Eye (tissue), 1 donor: Measurements from ENCODE around the gene EVA1C.
"Not testable (repeated sequence)": the region's sequence is repeated elsewhere in the genome, so short reads cannot be mapped to it uniquely, and the experiment has no call there.

Experiments
- DNase-seq: peaks from one replicate; pipeline ENCODE4 v3.0.0-alpha.2; 2015

The EVA1C gene

DNA sequence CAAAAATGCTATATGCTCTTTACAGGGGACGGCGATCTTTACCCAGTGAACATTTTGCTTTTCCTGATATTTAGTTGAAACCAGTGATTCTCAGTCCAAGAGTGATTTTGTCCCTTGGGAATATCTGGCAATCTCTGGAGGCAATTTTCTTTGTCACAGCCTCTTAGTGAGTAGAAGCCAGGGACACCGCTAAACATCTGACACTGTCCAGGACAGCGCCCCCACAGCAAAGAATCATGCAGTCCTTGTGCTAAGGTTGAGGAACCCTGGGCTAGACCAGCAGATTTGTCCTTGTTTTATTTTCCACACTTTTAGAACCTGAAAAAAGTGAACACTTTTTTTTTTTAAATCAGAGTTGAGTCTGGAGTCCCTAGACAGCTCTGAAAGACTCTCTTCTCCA is 13.1 kb downstream of the EVA1C start:
- no peak for DNase-seq

DNA sequence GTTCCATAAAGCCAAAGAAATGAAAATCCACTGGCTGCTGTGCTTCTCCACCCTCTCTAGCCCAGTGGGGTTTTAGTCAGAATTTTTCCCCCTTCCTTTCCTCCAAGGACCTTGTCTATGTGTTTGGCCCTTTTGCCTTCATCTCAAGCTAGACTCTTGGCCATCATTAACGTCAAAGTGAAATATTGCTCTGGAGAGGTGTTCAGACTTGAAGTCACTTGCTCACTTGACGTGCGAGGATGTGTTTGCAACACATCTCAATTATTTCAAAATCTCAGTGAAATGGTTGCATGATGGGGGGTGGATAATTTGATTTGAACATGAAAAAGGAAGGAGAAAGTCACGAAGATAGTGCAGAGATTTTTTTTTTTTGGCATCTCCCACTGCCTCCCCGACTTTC is 13.6 kb downstream of the EVA1C start:
- DNase-seq = no peak

DNA sequence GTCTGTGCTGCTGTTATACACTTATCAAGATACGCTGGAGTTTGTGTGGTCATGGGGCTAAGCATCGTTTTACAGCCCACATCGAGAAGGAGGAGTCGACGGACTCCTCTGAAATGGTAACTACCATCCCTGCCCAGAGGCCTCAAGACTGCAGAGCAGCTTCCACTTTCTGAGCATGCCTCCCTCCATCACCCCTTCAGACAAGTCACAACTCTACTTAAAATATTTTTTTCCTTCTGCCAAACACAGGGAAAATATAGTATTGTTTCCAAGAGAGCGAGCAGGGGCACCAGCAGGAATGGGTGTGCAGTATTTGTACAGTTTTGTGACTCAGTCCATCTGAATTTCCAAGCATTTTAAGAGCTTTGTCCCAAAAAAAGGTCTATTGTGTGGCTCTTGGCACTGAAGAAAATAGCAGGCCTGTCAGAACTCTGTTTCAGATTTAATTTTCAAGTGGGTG is 14.1 kb downstream of the EVA1C start:
- DNase-seq = no peak

DNA sequence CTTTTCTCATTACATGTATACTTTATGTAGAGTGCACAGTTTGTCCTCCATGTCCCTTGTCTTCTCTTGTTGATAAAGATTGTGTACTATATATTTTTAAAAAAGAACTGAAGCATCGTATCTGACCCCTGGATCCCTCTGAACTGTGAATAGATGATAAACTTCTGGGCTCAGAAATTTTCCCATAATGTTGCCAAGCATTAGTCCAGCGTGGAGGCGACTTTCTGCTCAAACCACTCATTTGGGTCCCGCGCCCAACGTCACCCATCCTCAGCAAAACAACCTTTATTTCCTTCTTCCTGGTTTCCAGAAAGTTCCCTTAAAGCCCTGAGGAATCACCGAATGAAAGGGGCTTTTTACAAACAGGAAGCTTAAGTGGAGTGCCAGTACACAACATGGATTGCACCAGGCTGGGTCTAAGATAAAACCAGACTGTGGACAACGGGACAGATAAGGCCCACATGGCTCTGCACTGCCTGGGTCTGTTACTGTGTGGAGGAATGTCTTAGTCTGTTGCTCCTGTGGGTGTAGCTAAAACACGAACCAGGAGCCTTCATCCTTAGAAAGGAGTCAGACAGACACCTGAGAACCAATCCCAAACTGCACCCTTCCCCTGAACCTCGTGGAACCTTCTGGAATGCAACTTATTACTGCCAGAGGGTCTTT is 15.6 kb downstream of the EVA1C start:
- no peak for DNase-seq

DNA sequence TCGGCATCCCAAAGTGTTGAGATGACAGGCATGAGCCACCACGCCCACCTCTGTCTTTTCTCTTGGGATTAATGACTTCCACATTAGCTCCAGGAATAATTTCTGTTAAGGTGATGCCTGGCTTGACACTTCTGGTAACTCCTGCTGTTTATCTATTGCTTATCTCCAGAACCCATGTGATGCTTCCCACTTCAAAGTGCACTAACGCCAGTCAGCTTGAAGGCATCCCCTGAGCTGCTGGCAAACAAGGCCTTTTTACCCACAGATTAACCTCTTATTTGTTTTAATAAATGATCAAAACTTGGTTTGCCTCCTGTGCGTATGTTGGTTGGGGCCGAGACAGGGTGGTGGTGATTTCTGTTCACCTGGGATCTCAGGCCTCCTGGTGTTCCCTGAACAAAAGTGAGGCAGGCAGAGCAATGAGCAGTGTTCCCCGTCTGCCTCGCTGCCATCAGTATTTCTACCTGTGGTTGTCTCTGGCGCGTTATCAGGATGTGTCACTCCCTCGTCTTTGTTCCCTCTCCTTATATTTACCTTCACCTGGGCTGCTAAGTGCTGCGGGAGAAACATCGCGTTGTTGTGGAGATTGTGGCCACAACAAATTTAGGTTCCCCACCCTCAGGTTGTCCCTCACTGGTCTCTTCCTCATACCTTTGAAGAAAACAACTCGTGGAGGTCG is 20.6 kb downstream of the EVA1C start:
- not testable (repeated sequence) for DNase-seq

DNA sequence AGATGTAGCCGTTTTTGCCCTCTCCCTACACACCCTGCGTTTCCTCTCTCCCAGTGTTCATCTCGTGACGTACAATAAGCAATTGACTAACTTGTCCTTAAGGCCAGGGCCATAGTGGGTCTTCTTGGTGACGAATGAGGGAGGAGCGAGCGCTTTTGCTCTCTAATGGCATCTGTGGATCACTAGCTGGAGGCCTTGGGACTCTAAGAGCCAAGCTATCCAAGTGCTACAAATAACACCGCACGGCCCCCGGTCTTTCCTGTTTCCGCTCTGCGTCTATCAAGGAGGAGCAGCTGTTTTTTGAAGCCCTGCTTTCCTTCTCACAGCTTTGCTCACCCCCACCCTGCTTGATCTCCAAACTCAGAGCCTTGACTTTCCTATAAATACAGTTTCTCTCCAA is 25.2 kb downstream of the EVA1C start:
- DNase-seq = no peak

DNA sequence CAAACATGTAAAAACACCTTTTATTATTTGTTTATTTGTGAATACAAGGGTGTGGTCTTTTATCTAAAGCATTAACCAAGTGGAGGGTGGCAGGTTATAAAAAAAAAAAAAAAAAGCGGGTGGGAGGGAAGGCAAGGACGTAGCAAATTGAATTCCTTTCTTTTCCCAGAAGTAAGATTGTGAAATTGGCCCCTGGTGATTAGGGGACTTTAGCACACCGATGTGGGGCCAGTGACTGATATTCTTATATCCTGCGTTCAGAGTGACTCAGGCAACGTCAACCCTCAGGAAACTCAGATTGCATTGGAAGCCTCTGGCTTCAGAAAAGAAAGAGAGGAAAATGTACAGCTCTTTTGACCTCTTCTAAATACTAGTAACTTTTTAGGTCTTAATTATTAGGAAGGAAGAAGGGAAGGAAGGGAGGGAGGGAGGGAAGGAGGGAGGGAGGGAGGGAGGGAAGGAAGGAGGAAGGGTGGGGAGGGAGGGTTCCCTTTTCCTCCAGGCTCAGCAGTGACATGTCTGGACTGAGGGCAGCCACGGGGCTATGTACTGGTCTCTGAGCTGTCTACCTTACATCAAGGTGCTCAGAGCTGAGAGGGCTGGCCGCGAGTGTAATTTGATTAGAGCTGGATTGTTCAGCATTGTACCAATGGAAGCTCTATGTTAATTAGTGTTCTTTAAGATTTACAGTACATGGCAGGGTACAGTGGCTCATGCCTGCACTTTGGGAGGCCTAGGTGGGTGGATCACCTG is 30.2 kb downstream of the EVA1C start:
- no peak for DNase-seq

DNA sequence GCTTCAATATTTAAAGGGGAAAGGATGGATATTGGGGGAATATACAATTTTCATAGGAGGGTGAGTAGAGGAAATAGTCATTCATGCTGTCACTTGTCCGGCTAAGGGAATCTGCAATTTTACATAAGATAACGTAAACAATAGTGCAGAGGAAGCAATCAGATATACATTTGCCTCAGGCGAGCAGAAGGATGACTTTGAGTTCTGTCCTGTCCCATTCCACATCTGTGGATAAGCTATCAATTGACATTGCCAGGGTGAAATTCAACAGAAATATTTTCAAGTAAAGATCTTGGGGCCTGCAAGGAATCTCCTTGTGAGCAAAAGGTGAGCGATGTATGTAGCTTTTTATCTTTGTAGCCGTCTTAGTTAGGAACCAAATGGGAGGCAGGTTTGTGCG is 32.6 kb downstream of the EVA1C start:
- no peak for DNase-seq

DNA sequence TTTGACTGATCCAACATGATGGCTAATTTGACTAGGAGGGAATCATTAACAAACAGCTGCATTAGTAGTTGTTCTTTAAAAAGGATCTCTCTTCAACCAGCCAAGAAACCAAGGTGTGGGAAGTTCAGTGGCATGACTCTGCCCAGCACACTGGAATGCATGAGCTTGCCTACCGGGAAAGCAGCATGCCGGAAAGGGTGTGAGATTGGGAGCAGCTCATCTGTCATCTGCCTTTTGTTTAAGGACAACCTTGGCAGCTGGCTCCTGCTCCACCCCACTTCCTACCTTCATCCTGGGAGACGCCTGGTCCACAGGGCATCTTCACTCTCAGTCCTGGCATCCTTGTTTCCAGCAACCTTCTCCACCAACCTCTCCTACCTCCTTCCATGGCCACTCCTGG is 33.9 kb downstream of the EVA1C start:
- DNase-seq = not testable (repeated sequence)

DNA sequence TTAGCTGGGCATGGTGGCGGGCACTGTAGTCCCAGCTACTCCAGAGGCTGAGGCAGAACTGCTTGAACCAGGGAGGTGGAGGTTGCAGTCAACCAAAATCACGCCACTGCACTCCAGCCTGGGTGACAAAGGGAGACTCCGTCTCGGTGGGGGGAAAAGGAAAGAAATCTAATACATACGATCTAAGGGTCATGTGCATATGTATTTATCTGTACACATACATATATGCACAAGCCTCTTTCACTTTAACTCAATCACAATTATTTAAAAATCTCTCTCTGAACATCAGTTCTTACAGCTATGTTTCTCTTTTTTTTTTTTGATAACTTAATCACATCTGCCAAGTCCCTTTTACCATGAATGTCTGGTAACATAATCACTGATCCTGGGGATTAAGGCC is 34.7 kb downstream of the EVA1C start:
- no peak for DNase-seq

DNA sequence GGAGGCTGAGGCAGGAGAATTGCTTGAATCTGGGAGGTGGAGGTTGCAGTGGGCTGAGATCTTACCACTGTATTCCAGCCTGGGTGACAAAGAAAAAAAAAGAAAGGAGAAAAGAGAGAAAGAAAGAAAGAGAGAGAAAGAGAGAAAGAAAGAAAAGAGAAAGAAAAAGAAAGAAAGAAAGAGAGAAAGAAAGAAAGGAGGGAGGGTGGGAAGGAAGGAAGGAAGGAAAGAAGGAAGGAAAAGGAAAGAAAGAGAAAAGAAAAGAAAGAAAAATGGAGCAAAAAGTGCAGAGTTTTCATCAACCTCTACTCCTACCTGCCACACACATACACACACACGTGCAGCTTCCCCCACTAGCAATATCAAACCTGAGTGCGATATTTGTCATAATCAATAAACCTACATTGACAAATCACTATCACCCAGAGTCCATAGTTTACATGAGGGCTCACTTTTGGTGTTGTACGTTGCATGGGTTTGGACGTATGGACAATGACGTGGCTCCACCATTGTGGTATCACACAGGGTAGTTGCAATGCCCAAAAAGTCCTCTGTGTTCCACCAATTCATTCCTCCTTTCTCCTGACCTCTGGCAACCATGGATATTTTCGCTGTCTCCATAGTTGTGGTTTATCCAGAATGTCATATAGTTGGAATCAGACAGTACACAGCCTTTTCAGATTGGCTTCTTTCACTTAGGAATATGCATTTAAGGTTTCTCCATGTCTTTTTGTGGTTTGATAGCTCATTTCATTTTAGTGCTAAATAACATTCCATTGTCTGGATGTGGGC is 36.5 kb downstream of the EVA1C start:
- no peak for DNase-seq

DNA sequence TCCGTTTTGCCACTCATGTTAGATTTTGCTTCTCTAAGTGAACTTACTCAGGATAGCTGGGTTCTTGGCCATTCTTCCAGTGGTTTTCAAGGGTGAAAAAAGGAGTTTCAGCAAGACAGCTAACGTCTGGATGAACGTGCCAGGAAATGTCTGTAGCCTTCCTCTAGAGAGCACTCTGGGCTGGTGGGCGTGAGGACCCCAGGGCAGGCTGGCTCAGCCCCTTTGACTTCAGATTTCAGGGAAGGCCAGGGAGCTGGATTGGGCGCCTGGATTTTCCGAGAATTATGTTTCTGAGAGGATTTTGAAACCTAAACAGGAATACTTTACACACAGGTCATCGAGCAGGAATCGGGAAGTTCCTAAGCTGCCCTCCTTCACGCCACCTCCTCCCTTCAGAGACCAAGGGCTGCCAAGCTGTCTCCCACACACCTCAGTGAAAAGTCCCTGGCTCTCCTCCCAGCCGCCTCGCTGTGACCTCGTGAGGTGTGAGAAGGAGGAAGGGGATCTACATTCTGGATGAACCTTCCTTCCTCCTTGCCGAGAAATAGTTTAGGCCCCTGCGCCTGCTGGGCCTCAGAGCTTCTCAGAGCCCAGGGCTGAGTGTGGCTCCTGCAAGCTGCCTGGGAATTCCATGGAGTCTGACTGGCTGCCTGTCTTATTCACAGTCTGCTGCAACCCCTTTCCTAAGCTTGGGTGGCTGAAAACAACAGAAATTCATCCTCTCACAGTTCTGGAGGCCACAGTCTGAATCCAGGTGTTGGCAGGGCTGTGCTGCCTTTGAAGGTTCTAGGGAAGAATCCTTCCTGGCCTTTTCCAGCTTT is 38.6 kb downstream of the EVA1C start:
- not testable (repeated sequence) for DNase-seq

DNA sequence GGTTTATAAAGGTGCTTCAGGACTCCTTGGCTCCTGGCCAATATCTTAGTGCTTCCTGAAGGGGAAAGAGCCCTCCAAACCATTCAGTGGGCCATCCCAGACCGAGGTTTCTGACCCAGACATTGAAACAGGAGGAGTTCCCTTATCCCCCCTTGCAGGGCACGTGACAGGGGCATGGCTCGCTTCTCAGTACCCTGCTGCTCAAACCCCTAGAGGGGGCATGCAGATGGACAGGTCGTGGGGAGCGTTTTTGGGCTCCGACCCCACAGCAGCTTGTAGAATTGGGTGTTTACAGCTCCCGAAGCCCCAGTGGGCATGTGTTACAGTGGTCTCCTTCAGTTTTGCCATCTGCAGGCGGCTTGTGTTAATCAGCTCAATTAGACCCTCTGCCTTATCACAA is 39.7 kb downstream of the EVA1C start:
- not testable (repeated sequence) for DNase-seq

DNA sequence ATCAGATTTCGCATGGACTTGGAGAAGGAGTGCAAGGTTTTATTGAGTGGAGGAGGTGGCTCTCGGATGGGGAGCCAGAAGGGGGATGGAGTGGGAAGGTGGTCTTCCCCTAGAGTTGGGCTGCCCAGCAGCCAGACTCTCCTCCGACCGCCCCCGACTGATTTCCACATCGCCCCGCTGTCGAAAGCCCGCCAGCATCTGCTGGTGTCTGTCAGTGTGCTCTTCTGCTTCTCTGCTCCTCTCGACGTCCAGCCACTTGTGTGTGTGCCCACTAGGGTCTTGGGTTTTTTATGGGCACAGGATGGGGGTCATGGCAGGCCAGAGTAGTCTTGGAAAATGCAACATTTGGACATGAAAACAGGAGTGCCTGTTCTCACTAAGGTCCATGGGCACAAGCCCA is 40.1 kb downstream of the EVA1C start:
- no peak for DNase-seq

DNA sequence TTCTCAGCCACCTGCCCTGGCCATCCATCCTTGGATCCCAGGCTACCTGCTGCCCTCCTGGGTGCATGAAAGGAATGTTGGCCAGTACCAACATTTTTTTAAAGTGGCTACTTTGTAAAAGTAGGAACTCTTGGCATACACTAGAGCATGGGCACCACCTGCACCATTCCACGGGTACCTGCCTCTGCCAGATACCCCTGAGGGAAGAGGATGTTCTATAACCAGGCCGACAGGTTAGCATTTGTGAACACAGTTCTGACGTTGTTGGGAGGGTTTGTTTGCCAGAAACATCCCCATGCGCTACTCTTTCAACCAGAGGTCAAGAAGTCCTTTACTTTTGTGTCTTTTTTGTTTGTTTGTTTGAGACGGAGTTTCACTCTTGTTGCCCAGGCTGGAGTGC is 43.0 kb downstream of the EVA1C start:
- DNase-seq = no peak

DNA sequence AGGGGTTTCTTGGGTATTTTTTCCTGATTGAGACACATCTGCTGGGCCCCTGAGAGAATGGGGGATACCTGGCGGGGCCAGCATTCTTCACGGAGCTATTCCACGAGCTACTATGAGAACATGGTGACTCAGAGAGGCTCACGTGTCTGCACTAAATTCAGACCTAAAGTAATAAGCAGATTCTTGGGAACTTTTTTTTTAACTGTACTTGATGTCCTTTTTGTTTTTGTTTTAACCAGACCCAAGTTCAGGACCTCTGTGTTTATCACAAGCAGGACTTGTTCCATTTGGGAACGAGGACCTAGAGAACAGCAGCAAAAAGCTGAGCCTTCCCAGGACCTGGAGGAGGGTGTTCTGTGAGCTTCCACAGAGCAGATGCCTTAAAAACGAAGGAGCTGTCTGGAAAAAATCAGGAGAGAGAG is 44.0 kb downstream of the EVA1C start:
- no peak for DNase-seq

DNA sequence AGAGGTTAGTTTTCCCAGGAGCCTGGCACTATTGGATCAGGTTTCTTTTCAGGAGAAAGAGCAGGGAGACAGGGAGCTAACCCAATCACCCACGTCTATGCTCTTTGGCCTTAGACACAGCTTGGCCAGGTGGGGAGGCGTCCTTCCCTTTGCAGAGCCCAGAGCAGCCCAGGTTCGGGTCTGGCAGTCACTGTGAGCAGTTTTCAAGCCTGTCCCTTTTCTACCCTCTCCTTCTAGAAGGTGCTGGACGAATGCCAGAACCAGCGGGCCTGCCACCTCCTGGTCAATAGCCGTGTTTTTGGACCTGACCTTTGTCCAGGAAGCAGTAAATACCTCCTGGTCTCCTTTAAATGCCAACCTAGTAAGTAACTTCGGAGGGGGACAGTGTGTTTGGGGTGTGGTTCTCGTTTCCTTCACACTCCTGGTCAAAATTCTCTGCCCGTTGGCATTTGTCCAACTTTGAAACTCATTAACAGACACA is 44.9 kb downstream of the EVA1C start:
- DNase-seq = no peak

DNA sequence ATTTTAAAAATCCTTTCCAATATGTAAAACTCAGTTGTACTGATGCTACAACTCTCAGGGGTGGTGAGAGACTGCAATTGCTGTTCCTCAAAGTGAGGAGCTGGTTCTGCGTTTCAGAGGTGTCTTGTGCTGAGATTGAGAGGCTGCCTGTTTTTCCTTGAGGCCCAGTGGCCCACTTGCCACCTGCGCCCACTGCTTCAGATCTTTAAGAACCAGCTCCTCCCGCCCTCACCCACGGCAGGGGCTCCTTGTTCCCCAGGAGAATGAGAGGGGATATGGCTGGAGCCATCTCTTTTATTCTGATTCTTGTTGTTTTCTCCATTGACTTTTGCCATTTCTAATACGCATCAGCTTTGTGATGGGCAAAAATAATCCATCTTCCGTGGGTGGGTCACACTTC is 45.5 kb downstream of the EVA1C start:
- DNase-seq = no peak

DNA sequence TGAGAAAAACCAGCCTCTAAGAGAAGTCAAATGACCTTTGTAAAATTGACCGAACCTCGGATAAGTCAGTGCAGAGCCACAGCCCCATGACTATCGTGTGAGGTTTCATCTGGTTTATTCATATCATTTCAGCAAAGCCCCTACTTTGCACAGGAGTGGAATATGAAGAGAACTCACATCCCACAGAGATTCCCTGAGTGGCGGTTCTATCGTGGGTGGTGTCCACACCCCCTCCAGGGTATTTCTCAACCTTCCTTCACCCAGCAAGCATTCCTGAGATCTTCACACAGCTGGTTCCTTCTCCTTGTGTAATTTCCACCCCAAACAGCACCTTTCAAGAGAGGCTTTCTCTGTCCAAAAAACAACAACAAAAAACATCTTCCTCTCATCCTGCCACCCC is 47.5 kb downstream of the EVA1C start:
- no peak for DNase-seq

DNA sequence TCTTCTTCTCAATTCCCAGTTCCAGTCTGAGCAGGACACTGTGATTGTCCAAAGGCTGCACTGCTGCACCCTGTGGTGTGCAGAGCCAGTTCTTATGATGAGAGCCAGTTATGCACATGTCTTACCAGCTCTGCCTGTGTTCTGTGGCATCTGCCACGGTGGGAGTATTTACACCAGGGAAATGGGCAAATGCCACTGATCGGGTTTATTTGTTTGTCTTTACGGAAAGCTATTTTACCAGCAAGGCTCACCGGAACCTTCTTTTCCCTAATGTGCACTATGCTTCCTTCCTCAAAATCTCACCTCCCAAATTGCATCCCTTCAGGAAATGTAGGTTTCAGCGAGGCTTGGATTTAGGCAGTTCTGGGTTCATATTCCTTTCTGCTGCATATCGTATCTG is 49.0 kb downstream of the EVA1C start:
- no peak for DNase-seq

DNA sequence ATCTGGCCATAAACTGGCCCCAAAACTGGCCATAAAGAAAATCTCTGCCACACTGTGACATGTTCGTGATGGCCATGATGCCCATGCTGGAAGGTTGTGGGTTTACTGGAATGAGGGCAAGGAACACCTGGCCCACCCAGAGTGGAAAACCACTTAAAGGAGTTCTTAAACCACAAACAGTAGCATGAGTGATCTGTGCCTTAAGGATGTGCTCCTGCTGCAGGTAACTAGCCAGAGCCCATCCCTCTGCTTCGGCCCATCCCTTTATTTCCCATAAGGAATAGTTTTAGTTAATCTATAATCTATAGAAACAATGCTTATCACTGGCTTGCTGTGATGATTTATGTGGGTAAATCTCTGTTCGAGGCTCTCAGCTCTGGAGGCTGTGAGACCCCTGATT is 50.1 kb downstream of the EVA1C start:
- not testable (repeated sequence) for DNase-seq

DNA sequence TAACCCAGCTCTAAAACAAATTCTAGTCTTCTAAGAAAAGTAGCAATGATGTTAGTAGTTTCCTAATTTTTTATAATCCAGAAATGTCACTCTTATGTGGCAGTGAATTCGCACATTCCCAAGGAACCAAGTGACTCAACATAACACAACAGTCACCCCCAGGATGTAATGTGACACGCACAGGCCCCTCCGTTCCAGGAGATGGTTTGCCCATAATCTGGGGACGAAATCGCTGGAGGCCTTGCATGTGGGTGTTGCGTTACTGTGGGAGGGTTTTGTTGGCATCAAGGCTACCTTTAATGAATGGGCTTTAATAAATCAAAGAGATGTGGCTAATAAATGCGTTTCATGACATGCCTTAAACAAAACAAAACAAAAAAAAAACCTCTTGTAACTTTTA is 50.9 kb downstream of the EVA1C start:
- DNase-seq = no peak
